Activated CD4-positive, alpha-beta T cell treated with anti-CD3 and anti-CD28 coated beads, Interleukin-2, amount 50 U/mL, for 48 hours (primary cell): ENCODE results near the gene POLA2.
A peak's percentile ranks its signal among the peaks of the same experiment; 100 is the strongest.
"Not testable (repeated sequence)": the region's sequence is repeated elsewhere in the genome, so short reads cannot be mapped to it uniquely, and the experiment has no call there.

ENCODE experiments used
- DNase-seq, 2 experiments: peaks; one replicate each; pipeline ENCODE4 v3.0.0-alpha.2; 2020

Gene POLA2

GRCh38 chr11:65261591-65262380 is at the start of gene POLA2:
POLA2 (plus strand) TSS chr11:65261962; CDS start chr11:65262293, 331 bp downstream.
- DNase-seq: peak; percentile 95 to 97

DNA sequence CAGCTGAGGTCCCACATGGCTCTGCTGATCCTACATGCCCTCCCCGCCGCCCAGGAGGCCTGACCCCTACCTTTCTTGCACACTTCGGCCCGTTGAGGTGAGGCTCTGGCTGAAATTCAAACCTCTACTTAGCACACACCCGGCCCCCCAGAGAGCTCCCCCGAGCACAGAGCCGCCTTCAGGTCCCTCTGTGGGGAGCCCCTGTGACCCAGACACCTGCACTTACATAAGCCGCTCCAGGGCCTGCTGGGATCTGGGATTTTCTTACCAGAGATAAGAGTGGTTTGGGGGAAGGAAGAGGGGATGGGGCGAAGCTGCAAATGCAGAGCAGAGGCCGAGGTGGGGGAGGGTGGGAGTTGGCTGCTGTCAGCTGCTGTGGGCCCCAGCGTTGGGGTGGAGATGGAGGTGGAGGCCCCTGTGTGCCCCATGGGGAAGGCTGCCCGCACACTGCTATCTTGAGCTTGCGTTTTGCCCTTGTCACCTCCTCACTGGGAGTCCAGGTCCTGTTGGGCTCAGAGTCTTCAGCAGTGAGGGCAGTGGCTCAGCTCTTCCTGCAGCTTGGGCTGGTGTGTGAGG is 49.4 kb upstream of the POLA2 start:
- DNase-seq: no peak

- DNase-seq: no peak
These were observed 48.2 kb upstream of the POLA2 start for GRCh38 chr11:65213322-65214211.

GRCh38 chr11:65214212-65214845 is 47.4 kb upstream of the POLA2 start:
- no peak for DNase-seq

GRCh38 chr11:65215441-65216076 is 46.2 kb upstream of the POLA2 start:
- peak; percentile 34 for DNase-seq

- no peak for DNase-seq
These were observed 44.9 kb upstream of the POLA2 start for GRCh38 chr11:65216830-65217229.

- DNase-seq: no peak
These were observed 44.0 kb upstream of the POLA2 start for GRCh38 chr11:65217441-65218423.

DNA sequence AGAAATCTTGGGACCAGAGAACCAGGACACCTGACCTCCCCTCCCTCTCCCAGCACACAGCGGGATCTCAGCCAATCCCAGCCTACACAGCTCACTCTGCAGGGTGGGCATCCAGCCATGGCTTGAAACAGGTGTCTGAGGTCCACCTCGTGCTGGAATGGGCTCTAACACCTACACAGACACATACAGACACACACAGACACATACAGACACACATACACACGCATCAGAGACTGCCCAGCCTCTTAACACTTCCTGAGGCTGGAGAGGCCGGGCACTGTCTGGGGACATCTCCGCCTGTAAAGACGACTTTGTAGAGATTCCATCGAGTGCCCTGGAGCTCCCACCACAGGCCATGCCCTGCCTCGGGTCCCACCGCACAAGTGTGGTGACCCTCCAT is 43.3 kb upstream of the POLA2 start:
- no peak for DNase-seq

- no peak for DNase-seq
These were observed 41.9 kb upstream of the POLA2 start for GRCh38 chr11:65219930-65220213.

GRCh38 chr11:65221026-65221425 is 40.7 kb upstream of the POLA2 start:
- no peak for DNase-seq

DNA sequence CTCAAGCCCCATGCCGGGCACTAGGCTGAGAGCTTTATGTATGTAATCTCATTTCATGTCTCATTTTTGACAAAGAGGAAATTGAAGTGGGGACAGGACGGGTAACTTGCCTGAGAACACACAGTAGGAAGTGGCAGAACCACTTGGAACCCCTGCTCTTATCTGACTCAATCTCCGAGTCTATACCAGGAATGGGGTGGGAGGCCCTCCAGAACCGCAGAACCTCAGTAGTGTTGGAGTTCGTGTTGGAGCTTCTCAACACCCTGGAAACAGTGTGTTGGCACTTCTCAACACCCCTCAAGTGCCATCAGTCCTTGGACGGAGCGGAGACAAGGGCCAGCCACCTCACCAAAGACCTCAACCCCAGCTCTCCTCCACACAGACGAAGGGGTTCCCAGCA is 38.8 kb upstream of the POLA2 start:
- no peak for DNase-seq

- no peak for DNase-seq
These were observed 36.9 kb upstream of the POLA2 start for GRCh38 chr11:65224930-65225278.

DNA sequence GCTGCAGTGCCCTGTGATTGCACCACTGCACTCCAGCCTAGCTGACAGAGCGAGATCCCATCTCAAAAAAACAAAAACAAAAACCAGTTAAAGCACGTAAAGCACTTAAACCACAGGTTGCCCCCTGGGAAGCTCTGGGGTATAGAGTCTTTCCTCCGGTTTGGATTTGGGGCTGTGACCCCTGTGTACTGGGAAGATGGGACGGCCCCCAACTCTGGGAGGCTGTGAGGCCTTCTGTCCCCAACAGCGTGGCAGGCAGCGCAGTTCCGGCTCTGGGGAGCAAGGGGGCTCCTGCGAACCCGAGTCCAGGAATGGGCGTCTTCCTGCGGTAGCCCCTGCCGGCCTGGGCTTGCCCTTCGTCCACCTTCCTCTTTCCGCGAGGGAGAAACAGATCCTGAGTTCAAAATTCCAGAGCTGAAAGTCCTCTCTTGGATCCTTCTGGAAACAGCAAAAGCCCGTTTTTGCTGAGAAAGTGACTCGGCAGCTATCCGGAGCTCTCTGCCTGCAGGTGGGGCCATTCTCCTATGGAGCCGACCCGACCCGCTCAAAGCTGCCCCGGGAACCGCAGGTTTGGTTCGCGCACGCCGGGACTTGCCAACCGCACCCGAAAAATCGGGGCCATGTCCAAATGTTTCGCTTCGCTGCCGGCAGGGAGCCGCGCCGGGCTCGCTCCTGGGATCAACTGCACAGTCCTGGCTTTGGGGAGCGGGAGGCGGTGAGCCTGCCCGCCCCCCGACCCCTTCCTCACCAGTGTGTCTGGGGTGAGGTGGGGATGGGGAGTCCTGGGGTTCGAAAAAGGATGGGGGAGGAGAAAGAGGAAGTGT is 36.3 kb upstream of the POLA2 start:
- peak; percentile 68 to 75 for DNase-seq

- no peak for DNase-seq
These were observed 35.7 kb upstream of the POLA2 start for GRCh38 chr11:65226103-65226442.

GRCh38 chr11:65227879-65228278 is 33.9 kb upstream of the POLA2 start:
- no peak for DNase-seq

- no peak for DNase-seq
These were observed 25.3 kb upstream of the POLA2 start for GRCh38 chr11:65236194-65237059.

DNA sequence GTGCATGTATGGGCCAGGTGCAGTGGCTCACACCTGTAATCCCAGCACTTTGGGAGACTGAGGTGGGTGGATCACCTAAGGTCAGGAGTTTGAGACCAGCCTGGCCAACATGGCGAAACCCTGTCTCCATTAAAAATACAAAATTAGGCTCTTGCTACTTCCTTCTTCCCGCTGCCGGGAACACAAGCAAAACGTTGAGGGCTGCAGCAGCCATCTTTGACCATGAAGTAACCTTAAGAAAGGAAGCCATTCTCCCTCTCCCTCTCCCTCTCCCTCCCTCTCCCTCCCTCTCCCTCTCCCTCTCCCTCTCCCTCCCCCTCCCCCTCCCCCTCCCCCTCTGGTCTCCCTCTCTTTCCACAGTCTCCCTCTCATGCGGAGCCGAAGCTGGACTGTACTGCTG is 23.5 kb upstream of the POLA2 start:
- not testable (repeated sequence) for DNase-seq

DNA sequence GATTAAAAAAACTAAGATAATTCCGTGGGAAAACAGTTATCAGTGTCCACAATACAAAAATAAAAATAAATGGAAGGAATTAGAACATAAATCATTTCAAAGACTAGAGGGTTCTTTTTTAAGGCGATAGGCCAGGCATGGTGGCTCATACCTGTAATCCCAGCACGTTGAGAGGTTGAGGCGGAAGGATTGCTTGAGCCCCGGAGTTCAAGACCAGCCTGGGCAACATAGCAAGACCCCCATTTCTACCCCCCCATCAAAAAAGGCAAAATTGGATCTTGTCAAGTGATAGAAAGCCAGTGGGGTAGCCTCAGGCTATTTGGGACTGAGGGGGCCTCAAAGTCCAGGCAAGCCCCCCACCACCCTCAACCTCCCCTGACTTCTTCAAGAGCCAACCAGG is 20.6 kb upstream of the POLA2 start:
- no peak for DNase-seq

DNA sequence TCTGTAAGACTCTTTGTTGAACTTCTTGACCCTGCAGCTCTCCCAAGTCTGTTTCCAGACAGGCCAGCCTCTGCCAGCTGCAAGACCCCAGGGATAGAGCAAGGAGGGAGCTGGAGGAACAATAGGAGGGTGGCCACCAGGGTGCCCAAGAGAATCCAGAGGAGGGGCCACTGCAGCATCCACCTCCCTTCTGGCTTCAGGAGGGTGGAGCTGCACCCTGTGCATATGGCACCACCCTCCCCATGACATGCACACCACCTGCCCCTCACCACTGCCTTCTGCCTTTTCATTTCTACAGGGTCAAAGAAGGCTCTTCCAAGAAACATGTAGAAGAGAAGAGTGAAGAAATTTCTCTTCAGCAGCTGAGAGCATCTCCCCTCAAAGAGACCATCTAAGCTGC is 20.1 kb upstream of the POLA2 start:
- no peak for DNase-seq

DNA sequence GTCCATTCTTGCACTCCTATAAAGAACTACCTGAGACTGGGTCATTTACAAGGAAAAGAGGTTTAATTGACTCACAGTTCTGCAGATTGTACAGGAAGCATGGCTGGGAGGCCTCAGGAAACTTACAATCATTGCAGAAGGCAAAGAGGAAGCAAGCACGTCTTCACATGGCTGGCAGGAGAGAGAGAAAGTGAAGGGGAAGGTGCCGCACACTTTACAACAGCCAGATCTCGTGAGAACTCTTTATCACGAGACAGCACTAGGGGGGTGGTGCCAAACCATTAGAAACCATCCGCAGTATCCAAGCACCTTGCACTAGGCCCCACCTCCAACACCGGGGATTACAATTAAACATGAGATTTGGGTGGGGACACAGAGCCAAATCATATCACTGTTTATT is 19.4 kb upstream of the POLA2 start:
- DNase-seq: no peak
